SH-SY5Y (cell line): Measurements from ENCODE around the gene LCP2.

Source experiments
- GATA2 ChIP-seq: IDR thresholded peaks from 2 replicates; pipeline ENCODE4 v1.6.1; 2011; ENCODE audit warnings: mild to moderate bottlenecking, low read depth, low read length
- GATA3 ChIP-seq: IDR thresholded peaks from 2 replicates; pipeline ENCODE4 v1.6.1; 2011; ENCODE audit warnings: low read depth, mild to moderate bottlenecking, low read length, moderate library complexity

Gene LCP2

GRCh38 chr5:170332058-170332457 is 34.5 kb upstream of the LCP2 start:
- TF ChIP-seq GATA2 = no peak
- no peak for TF ChIP-seq GATA3

DNA sequence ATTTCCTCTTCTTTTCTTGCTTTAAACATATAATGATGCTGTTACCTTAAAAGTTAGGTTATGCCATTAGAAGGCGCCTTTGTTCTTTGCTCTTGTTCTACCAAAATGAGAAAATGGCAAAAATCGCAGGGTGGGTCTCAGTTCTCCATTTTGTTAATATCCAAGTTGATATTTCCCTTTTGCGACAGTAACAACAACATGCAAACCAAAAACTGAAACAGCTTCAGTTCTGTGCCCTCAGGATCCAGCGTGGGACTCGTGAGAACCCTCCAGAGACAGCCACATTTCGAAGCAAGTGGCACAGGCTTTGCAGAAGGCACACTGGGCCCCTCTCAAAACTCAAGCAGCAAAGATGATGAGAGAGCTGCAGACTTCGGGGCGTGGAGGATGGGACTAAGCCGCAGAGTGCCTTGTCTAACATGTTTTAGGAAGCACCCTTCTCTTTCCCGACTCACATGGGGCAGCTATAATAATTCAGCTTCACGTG is 33.0 kb upstream of the LCP2 start:
- TF ChIP-seq GATA2 (no peak), GATA3 (no peak)

GRCh38 chr5:170329524-170329923 is 31.9 kb upstream of the LCP2 start:
- no peak for TF ChIP-seq GATA2
- no peak for TF ChIP-seq GATA3

- TF ChIP-seq GATA2 = no peak
- TF ChIP-seq GATA3 = no peak
Observed at GRCh38 chr5:170327829-170328228, 30.3 kb upstream of the LCP2 start.

DNA sequence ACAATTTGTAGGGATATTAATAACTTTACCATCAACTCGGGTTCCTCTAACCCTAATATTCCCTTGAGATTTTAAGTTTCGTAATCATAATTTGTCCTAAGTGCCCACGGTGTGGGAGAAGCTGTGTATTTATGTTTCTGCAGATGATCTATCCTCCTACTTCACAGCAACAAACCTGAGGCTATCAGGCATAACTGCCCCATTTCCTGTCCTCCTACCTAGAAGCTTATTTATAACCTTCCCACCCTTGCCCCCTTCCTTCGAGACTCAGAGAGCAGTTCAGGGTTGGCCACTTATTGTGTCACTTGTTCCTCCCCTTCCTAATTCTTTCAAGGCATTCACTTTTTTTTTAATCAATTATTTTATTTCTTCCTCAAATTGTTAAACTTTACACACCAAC is 29.6 kb upstream of the LCP2 start:
- TF ChIP-seq GATA2 = no peak
- TF ChIP-seq GATA3 = no peak

- TF ChIP-seq GATA2 (no peak), GATA3 (no peak)
Observed at GRCh38 chr5:170319301-170319700, 21.7 kb upstream of the LCP2 start.

DNA sequence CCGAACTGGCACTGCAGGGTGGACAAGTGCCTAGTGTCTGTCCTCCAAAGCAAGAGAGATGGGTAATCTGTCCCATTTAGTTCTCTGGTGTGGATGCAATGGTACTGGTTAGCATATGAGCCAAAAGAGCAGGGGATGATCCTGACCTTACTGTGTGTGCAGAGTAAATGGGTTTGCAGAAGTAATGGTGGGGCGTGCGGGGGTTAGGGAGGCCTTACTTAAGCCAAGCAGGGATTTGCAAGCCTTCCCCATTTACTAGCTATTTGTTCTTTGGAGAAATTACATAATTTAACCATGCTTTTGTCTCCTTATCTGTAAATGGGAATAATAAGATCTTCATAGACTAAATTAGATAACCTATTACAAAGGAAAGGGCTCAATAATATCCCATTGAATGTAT is 19.9 kb upstream of the LCP2 start:
- TF ChIP-seq GATA3 = no peak

DNA sequence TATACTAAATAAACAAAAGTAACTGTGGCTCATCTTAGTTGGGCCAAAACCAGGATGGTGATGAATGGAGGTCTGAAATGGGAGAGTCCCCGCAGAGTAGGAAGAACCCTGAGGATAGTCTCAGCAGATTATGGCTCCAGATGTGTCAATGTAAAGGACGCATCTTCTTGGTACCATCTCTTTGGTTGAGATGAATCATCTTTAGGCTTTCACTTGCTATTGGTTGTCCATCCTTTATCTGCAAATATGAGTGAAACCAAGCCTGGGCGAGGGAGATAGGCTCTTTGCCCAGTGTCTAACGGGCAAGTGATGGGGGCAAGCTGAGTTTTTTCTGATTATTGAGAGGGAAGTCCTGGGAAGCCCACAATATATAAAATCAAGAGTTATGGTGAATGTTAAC is 19.4 kb upstream of the LCP2 start:
- no peak for TF ChIP-seq GATA2
- TF ChIP-seq GATA3 = no peak

- TF ChIP-seq GATA2 = no peak
- TF ChIP-seq GATA3 = no peak
Observed at GRCh38 chr5:170315154-170315553, 17.6 kb upstream of the LCP2 start.

GRCh38 chr5:170314541-170315095 is 17.0 kb upstream of the LCP2 start:
- TF ChIP-seq GATA2 (no peak), GATA3 (no peak)

- no peak for TF ChIP-seq GATA3
- TF ChIP-seq GATA2 = no peak
Observed at GRCh38 chr5:170313816-170314215, 16.2 kb upstream of the LCP2 start.

DNA sequence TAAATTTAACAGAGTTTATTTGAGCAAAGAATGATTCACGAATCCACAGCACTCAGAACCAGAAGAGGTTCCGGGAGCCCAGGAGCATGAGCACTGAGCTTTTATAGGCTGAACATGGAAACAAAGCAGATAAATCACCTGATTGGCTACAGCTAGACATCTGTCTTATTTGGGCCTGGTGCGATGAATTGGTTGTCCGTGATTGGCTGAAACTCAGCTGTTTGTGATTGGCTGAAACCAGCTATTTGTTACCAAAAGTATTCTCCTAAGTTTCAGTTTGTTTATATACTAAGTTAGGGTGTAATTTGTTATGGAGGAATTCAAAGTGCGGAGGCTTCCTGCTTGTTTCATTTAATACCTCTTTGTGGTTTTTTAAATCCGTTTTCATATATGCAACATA is 15.8 kb upstream of the LCP2 start:
- no peak for TF ChIP-seq GATA3

DNA sequence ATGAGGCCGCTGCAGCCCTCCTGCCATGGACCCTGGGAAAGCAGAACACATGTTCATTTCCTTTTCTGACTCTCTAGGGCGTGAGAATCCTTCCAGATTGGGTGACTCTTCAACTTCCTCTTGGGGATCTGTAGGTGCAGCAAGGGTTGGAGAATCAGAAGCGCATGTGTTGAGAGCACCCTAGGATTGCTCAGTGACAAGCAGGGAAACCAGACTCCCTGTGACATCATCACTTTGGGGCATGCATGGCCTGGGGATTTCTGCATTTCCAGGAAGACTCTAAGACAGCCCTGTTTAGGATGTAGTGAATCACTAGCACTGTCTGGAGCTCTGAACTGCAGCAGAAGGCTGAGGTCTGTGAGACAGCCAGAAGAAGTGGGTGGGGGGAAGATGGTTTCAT is 15.1 kb upstream of the LCP2 start:
- no peak for TF ChIP-seq GATA3
- TF ChIP-seq GATA2 = no peak

DNA sequence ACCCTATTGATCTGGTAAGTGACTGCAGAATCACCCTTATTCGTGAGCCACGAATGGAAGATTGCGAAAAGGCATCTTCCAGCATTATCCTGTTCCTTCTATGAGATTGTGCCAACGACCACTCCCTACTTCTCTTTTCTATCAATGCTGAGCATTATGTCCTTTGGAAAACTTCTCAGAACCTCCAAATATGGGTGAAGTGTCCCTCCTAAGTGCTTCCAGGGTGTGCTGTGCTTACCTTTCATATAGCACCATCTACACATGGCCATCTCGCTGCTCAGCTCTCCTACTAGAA is 14.7 kb upstream of the LCP2 start:
- no peak for TF ChIP-seq GATA3
- no peak for TF ChIP-seq GATA2

DNA sequence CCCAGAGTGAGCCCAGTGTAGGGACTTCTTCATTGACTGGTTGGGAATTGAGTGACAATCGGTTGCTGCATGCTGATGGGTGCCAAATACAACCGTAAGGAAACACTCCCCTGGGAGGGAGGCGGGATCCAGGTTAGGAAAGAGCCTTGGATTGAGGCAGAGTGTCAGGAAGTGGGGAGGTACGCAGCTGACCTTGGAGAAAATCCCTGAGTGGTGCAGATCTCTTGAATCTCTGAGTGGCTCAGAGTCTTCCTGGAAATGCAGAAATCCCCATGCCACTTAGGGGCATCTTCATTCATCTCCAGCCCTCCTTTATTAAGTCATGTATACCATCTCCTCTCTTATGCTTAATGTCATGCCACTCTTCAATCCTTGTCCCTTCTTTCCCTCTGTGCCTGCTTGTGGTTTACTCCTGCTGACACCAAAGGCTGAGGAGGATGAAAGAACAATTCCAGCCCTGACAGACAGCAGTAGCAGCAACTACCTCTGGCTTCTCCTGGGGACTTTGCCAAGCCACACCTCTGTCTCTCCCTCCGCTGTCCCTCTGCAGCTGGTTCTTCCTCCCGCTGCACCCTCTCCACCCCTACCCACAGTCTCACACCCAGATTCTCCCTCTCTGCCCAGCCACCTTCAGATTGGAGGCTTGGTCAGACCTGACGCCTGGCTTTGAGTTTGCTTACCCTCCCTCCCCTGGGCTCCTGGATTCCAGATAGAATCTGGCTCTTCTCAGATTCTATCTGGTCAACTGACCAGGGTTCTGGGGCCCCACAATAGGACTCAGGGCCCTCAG is 14.1 kb upstream of the LCP2 start:
- TF ChIP-seq GATA2 = no peak
- TF ChIP-seq GATA3 = no peak

- no peak for TF ChIP-seq GATA2
- TF ChIP-seq GATA3 = no peak
Observed at GRCh38 chr5:170310256-170310926, 12.8 kb upstream of the LCP2 start.
